ENCODE results near the gene TPSAB1.

Gene TPSAB1

GRCh38 chr16:1288813-1289476 is 48.4 kb downstream of the TPSAB1 start:
- no peak for DNase-seq

- DNase-seq = no peak
These were observed 49.0 kb downstream of the TPSAB1 start for GRCh38 chr16:1289477-1289866.

GRCh38 chr16:1290063-1290501 is 49.6 kb downstream of the TPSAB1 start:
- DNase-seq = no peak

GRCh38 chr16:1290860-1291575 is 50.5 kb downstream of the TPSAB1 start:
- no peak for DNase-seq

- DNase-seq = no peak
These were observed 51.1 kb downstream of the TPSAB1 start for GRCh38 chr16:1291576-1291974.

Data from CD4-positive, alpha-beta T cell treated with Interleukin-15 for 1 hour (primary cell).